ENCODE measurements around the gene GEMIN7. TPM values are rescaled to one million over a fixed set of nuclear protein-coding genes. Genes with fewer than 3 reads are reported as not detected.
A peak's percentile ranks its signal among the peaks of the same experiment; 100 is the strongest.
"Not testable (repeated sequence)": the region's sequence is repeated elsewhere in the genome, so short reads cannot be mapped to it uniquely, and the experiment has no call there.

Gene GEMIN7
- total RNA-seq, 1 donor from 2014 or later = 16.1 TPM

GRCh38 chr19:45115809-45116615 lies 37.0 kb downstream of the GEMIN7 start:
- intact Hi-C loops (cut with DNase I) = no loop called here
- Histone ChIP-seq H3K27ac (no peak overlapping the region), H3K4me1 (peaks cover 58% of the 10 kb centered on the region), H3K36me3 (no peaks in the 10 kb centered on the region), H3K27me3 (ENCODE audit: low read depth) (no peaks in the 10 kb centered on the region), H3K4me3 (no peak overlapping the region), H3K9me3 (no peaks in the 10 kb centered on the region)
- TF ChIP-seq, protein P1, sequence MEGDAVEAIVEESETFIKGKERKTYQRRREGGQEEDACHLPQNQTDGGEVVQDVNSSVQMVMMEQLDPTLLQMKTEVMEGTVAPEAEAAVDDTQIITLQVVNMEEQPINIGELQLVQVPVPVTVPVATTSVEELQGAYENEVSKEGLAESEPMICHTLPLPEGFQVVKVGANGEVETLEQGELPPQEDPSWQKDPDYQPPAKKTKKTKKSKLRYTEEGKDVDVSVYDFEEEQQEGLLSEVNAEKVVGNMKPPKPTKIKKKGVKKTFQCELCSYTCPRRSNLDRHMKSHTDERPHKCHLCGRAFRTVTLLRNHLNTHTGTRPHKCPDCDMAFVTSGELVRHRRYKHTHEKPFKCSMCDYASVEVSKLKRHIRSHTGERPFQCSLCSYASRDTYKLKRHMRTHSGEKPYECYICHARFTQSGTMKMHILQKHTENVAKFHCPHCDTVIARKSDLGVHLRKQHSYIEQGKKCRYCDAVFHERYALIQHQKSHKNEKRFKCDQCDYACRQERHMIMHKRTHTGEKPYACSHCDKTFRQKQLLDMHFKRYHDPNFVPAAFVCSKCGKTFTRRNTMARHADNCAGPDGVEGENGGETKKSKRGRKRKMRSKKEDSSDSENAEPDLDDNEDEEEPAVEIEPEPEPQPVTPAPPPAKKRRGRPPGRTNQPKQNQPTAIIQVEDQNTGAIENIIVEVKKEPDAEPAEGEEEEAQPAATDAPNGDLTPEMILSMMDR (IDR thresholded peaks at IDR 0.05) = no peak
- ATAC-seq (peak; percentile 18 to 46), DNase-seq (no peak)

DNA sequence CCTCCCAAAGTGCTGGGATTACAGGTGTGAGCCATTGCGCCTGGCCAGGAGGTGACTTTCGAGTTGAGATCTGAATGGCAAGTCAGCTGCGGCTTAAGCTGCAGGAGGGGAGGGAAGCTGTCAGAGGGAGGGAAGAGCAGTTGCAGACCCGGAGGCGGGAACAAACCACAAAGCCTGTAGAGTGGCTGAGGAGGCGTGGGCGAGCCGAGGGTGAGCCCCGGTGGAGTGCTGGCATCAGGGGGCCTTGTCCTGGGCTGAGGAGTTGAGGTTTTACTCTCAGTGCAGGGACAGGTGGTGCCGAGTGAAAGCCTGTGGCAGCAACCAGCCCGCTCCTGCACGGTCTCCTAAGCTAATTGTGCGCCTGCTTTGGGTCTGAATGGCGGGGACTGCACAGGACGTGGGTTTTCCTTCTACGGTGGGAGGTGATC lies 38.1 kb downstream of the GEMIN7 start:
- Histone ChIP-seq H3K27ac (no peak overlapping the region), H3K36me3 (no peaks in the 10 kb centered on the region), H3K4me3 (no peak overlapping the region), H3K9me3 (no peaks in the 10 kb centered on the region), H3K27me3 (ENCODE audit: low read depth) (no peaks in the 10 kb centered on the region), H3K4me1 (peaks cover 58% of the 10 kb centered on the region)
- TF ChIP-seq, protein P1 (IDR thresholded peaks at IDR 0.05) = no peak
- intact Hi-C loops (cut with DNase I) = no loop called here
- peak; percentile 63 for DNase-seq
- ATAC-seq = peak; percentile 33 to 41

DNA sequence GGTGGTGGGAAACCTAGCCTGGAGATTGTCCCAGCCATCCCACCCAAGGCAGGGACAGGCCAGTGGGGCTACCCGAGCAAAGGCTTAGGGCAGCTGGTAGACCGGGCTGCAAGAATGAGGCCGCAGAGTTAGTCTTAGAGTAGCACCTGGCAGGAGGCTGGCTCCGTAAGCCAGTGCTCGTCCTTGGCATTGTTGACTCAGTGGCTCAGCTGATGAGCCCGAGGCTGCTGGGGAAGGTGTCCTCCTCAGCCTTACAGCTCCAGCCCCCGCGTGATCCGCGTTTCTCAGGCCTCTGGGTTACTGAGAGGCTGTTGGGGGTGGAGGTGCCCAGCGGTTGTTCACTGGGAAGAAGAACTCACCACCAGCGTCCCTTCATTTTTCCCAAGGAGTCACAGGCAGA lies 38.6 kb downstream of the GEMIN7 start:
- no peaks in the 10 kb centered on the region for H3K36me3 ChIP-seq
- no peaks in the 10 kb centered on the region for H3K27me3 ChIP-seq (ENCODE audit: low read depth)
- intact Hi-C loops (cut with DNase I) = no loop called here
- TF ChIP-seq, protein P1 (IDR thresholded peaks at IDR 0.05) = no peak
- no peak overlapping the region for H3K27ac ChIP-seq
- H3K9me3 ChIP-seq = no peaks in the 10 kb centered on the region
- no peak overlapping the region for H3K4me3 ChIP-seq
- DNase-seq = no peak
- ATAC-seq = no peak
- peaks cover 53% of the 10 kb centered on the region for H3K4me1 ChIP-seq

DNA sequence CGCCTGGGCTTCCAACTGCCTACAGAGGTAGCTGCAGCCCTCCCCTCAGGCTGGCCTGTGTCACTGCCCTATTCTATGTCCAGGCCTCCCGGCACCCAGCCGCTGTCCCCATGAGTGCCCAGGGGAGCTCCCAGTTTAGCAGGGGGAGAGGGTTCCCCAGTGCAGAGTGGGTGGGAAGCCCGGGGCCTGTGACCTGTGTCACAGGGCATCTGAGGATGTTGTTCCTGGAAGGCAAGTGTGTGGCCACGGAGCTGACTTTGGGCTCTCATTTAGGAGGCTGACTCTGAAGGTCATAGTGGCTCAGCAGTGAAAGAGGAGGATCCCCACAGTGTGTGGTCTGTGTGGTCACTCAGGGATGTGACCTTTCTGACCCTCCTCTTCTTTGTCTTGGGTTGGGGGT lies 39.0 kb downstream of the GEMIN7 start:
- no peaks in the 10 kb centered on the region for H3K9me3 ChIP-seq
- H3K4me3 ChIP-seq = no peak overlapping the region
- TF ChIP-seq, protein P1 (IDR thresholded peaks at IDR 0.05) = no peak
- no peaks in the 10 kb centered on the region for H3K27me3 ChIP-seq (ENCODE audit: low read depth)
- DNase-seq (no peak), ATAC-seq (no peak)
- intact Hi-C loops (cut with DNase I) = no loop called here
- H3K36me3 ChIP-seq = no peaks in the 10 kb centered on the region
- peaks cover 49% of the 10 kb centered on the region for H3K4me1 ChIP-seq
- no peak overlapping the region for H3K27ac ChIP-seq

- H3K9me3 ChIP-seq; H3K4me3 ChIP-seq; H3K36me3 ChIP-seq; ATAC-seq; intact Hi-C loops (cut with DNase I); H3K27me3 ChIP-seq (ENCODE audit: low read depth); DNase-seq; H3K27ac ChIP-seq: not testable (repeated sequence)
- peaks cover 42% of the 10 kb centered on the region for H3K4me1 ChIP-seq
These were observed 39.7 kb downstream of the GEMIN7 start for GRCh38 chr19:45118591-45119355.

GRCh38 chr19:45119582-45119981 lies 40.5 kb downstream of the GEMIN7 start:
- H3K9me3 ChIP-seq = no peaks in the 10 kb centered on the region
- H3K27ac ChIP-seq = no peak overlapping the region
- H3K27me3 ChIP-seq (ENCODE audit: low read depth) = no peaks in the 10 kb centered on the region
- DNase-seq (no peak), ATAC-seq (no peak)
- intact Hi-C loops (cut with DNase I) = no loop called here
- no peaks in the 10 kb centered on the region for H3K36me3 ChIP-seq
- TF ChIP-seq, protein P1 (IDR thresholded peaks at IDR 0.05) = no peak
- H3K4me3 ChIP-seq = no peak overlapping the region
- H3K4me1 ChIP-seq = peaks cover 35% of the 10 kb centered on the region

Measured in lower lobe of right lung (tissue), 2 donors.